Mucosa of descending colon (tissue), 3 donors: Measurements from ENCODE around the gene EFNA2. TPM values are rescaled to one million over a fixed set of nuclear protein-coding genes. Genes with fewer than 3 reads are reported as not detected.

Experiments
- ATAC-seq: fragments of 200-7000 bp; cut with Tn5 transposase; one replicate; pipeline ENCODE4 v1.9.1; 2020; ENCODE audit warnings: mild to moderate bottlenecking, moderate library complexity
- DNase-seq, 3 donors: peaks; one replicate each; pipeline ENCODE4 v3.0.0-alpha.2; 2020
- H3K36me3 ChIP-seq: fragments of 200-600 bp; one replicate; pipeline ENCODE4 v1.8.0; 2021; ENCODE audit warnings: low read depth, mild to moderate bottlenecking
- H3K4me1 ChIP-seq: fragments of 200-600 bp; one replicate; pipeline ENCODE4 v1.8.0; 2021; ENCODE audit warnings: low read depth, mild to moderate bottlenecking
- H3K4me3 ChIP-seq: fragments of 200-600 bp; one replicate; pipeline ENCODE4 v1.8.0; 2021; ENCODE audit warnings: mild to moderate bottlenecking
- H3K9me3 ChIP-seq: fragments of 200-600 bp; one replicate; pipeline ENCODE4 v1.8.0; 2021; ENCODE audit warnings: mild to moderate bottlenecking
- intact Hi-C, 2 donors: fragments of 100-400 bp; cut with DNase I in 1 of 2; cut with micrococcal nuclease in 1 of 2; formaldehyde crosslinking; loops; one replicate each; pipeline versions ENCODE4 v1.11.0 to v1.11.1; 2022; cut with DNase I, micrococcal nuclease
- total RNA-seq, 3 donors: library from RNA; stranded (reverse); fragmentation: NEBNext Ultra II Directional in 2 of 3; extraction: Animal tissue kit (Norgen Biotek cat#: 25700) in 2 of 3; gene quantifications; one replicate each; pipeline versions ENCODE4 v1.2.1 to v1.2.4, GENCODE V29; 2021 to 2023
- TF ChIP-seq, protein P1 (sequence below): fragments of 200-600 bp; IDR thresholded peaks from one replicate; pipeline ENCODE4 v1.8.0; 2022; ENCODE audit warnings: antibody characterized with exemption, mild to moderate bottlenecking
- donor health status: DM: no; HTN: no; CAD: no; lungs with moderate emphysema.
- donor health status: DM: no; HTN: no; CAD: no.
- donor health status: DM: no; HTN: yes; CAD: no.

The EFNA2 gene
- total RNA-seq, 3 donors from 2014 or later, result 19.0 to 62.2 (median 61.7) TPM

DNA sequence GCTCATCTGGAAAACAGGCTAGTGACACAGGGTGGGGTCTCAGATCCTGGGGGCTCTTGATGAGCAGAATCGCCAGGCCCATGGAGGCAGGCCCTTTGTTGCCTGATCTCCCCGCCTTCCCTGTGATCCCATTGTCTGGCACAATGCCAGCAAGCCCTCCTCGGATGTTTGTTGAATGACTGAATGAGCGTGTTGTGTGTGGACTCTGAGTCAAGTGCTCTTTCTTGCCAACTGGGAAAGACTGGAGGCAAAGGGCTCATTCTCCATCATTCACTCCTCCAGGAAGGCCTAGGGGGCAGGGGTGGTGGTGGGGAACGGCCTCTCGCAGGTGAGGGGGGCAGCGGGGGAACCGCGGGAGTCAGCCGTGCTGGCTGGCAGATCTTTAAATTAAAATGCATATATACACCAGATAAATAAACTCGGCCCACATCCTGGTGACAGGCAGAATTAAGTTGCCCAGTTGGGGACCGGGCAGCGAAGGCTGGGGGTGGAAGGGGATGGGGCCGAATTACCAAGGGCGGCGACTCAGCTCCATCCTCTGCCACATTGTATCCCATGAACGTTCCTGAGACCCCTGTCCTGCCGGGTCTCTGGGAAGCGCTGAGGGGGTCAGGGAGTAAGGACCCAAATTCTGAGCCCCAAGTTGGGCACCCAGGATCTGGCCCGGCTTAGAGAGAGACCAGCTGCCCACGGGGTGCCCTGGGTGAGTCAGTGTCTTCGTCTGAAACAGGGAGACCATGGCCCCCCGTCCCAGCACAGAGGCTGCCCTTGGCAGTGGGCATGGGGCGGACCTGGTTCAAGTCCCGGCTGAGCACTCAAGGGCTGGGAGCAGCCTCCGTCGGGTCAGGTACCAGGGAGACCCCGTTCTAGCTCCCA lies 24.5 kb downstream of the EFNA2 start:
- no peak for DNase-seq
- H3K36me3 ChIP-seq, result no peaks in the 10 kb centered on the region
- H3K4me3 ChIP-seq, result no peak overlapping the region
- TF ChIP-seq, protein P1, sequence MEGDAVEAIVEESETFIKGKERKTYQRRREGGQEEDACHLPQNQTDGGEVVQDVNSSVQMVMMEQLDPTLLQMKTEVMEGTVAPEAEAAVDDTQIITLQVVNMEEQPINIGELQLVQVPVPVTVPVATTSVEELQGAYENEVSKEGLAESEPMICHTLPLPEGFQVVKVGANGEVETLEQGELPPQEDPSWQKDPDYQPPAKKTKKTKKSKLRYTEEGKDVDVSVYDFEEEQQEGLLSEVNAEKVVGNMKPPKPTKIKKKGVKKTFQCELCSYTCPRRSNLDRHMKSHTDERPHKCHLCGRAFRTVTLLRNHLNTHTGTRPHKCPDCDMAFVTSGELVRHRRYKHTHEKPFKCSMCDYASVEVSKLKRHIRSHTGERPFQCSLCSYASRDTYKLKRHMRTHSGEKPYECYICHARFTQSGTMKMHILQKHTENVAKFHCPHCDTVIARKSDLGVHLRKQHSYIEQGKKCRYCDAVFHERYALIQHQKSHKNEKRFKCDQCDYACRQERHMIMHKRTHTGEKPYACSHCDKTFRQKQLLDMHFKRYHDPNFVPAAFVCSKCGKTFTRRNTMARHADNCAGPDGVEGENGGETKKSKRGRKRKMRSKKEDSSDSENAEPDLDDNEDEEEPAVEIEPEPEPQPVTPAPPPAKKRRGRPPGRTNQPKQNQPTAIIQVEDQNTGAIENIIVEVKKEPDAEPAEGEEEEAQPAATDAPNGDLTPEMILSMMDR, result no peak
- intact Hi-C loops, result no loop called here
- no peaks in the 10 kb centered on the region for H3K9me3 ChIP-seq
- ATAC-seq, result no peak
- H3K4me1 ChIP-seq, result peaks cover 3% of the 10 kb centered on the region

DNA sequence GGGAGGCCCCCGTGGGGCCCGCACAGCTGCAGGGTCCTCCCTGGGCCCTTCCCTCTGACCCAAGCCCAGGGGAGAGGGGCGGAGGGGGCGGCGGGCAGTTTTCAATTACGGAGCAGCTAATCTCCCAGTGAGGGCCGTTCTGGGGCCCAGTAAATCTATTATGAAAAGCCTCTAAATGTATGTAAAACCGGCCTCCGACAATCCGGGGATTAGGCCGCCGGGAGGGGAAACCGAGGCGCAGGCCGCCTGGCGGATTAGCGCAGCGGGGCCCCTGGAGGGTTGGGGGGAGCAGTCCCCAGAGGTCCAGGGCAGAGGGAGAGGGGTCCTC lies 25.1 kb downstream of the EFNA2 start:
- no peak for ATAC-seq
- Histone ChIP-seq H3K36me3 (no peaks in the 10 kb centered on the region), H3K4me1 (peaks cover 8% of the 10 kb centered on the region), H3K9me3 (no peaks in the 10 kb centered on the region), H3K4me3 (no peak overlapping the region)
- DNase-seq, result no peak
- TF ChIP-seq, protein P1, result no peak
- intact Hi-C loops, result no loop called here

GRCh38 chr19:1311543-1312091 lies 25.9 kb downstream of the EFNA2 start:
- H3K36me3 ChIP-seq, result no peaks in the 10 kb centered on the region
- H3K9me3 ChIP-seq, result no peaks in the 10 kb centered on the region
- no peak for DNase-seq
- peaks cover 12% of the 10 kb centered on the region for H3K4me1 ChIP-seq
- ATAC-seq, result no peak
- intact Hi-C loops, result no loop called here
- TF ChIP-seq, protein P1, result no peak
- H3K4me3 ChIP-seq, result no peak overlapping the region

- Histone ChIP-seq H3K9me3 (no peaks in the 10 kb centered on the region), H3K4me3 (no peak overlapping the region), H3K4me1 (peaks cover 12% of the 10 kb centered on the region), H3K36me3 (no peaks in the 10 kb centered on the region)
- DNase-seq (peak in 2 of 3 donors; percentile 32 to 50), ATAC-seq (peak; percentile 66)
- TF ChIP-seq, protein P1, result no peak
- intact Hi-C loops, result no loop called here
Observed at GRCh38 chr19:1312767-1313694, 27.4 kb downstream of the EFNA2 start.

- DNase-seq, result no peak
- H3K36me3 ChIP-seq, result no peaks in the 10 kb centered on the region
- intact Hi-C loops, result no loop called here
Observed at GRCh38 chr19:1313695-1314613, 28.3 kb downstream of the EFNA2 start.

More at GRCh38 chr19:1313695-1314613, 28.3 kb downstream of the EFNA2 start:
- no peaks in the 10 kb centered on the region for H3K9me3 ChIP-seq
- H3K4me1 ChIP-seq, result peaks cover 12% of the 10 kb centered on the region
- TF ChIP-seq, protein P1, result no peak
- no peak overlapping the region for H3K4me3 ChIP-seq
- peak; percentile 60 for ATAC-seq
